ENCODE measurements around the gene CAVIN3.

- TF ChIP-seq ETV6 (CRISPR knock-in tag; IDR thresholded peaks at IDR 0.05) (no peak), CBFB (CRISPR knock-in tag; IDR thresholded peaks at IDR 0.05; ENCODE audit: low read depth) (no peak), CTCF (IDR thresholded peaks at IDR 0.05) (no peak), ZNF232 (CRISPR knock-in tag; IDR thresholded peaks at IDR 0.05) (no peak; the same call in none of the 2 replicates), FOXJ3 (CRISPR knock-in tag; IDR thresholded peaks at IDR 0.05; ENCODE audit: borderline replicate concordance) (no peak), ATF3 (CRISPR knock-in tag; conservative IDR thresholded peaks at IDR 0.05) (no peak), IRF2 (CRISPR knock-in tag; IDR thresholded peaks at IDR 0.05; ENCODE audit: borderline replicate concordance, low read depth) (no peak), SOX15 (CRISPR knock-in tag; IDR thresholded peaks at IDR 0.05) (no peak), SP1 (CRISPR knock-in tag; conservative IDR thresholded peaks at IDR 0.05) (no peak; the same call in 1 of the 2 replicates), ELF4 (CRISPR knock-in tag; IDR thresholded peaks at IDR 0.05; ENCODE audit: low read depth) (no peak), USF1 (CRISPR knock-in tag; IDR thresholded peaks at IDR 0.05) (no peak), HMGXB4 (CRISPR knock-in tag; IDR thresholded peaks at IDR 0.05) (no peak), RELA (CRISPR knock-in tag; IDR thresholded peaks at IDR 0.05; ENCODE audit: borderline replicate concordance) (peak; percentile 89; the same call in 1 of the 2 replicates), MLX (CRISPR knock-in tag; IDR thresholded peaks at IDR 0.05) (no peak)
Observed at GRCh38 chr11:6319704-6320410, 444 bp downstream of the CAVIN3 start.

Measured in WTC11 (cell line).